GM12891 (cell line): ENCODE data around the gene TSPAN2.

Experiments
- POLR2A ChIP-seq: IDR thresholded peaks from 2 replicates; pipeline ENCODE4 v1.6.1; 2011; ENCODE audit warnings: low read depth, low read length, control low read depth
- POLR2AphosphoS5 ChIP-seq: IDR thresholded peaks from 2 replicates; pipeline ENCODE4 v1.6.1; 2011; ENCODE audit warnings: low read depth, low read length, control low read depth
- TAF1 ChIP-seq: IDR thresholded peaks from 2 replicates; pipeline ENCODE4 v1.6.1; 2011; ENCODE audit warnings: low read depth, low read length, control low read depth

DNA sequence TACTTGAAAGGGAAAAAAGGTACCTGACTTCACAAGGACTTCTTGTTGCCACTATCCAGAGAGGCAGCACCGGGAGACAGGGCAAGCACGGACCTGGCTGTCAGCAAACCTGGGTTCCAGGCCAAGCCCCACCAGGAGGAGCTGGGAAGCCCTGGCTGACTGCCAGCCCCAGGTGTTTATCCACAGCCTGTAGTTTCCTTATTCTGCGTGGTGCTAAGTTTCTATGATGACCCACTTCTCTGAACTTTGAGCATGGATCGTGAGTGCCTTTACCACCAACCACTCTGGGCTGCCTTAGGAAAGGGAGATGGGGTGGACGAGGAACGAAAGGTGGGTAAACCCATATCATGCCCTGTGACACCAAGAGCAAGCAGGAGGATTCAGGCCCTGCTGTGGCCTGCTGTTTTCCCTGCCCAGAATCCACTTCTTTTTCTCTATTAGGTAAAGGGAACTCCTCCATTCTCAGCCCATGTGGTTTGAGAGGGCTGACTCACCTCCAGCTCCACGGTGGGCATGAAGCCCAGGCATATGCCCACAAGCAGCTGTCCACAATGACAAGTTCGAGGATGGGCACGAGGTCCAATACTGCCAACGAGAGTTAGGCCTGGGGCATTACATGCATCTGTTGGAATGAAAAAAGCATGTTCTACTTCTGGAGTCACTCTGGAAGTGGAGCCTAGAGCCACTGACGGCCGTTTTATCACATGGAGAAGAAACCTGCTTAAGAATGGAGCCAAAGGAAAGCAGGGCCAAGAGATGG lies 20.3 kb downstream of the TSPAN2 start:
- no peak for TF ChIP-seq TAF1
- TF ChIP-seq POLR2A: no peak
- TF ChIP-seq POLR2AphosphoS5: no peak
